Measurements from ENCODE around the gene CADM2.
"Not testable (repeated sequence)": the region's sequence is repeated elsewhere in the genome, so short reads cannot be mapped to it uniquely, and the experiment has no call there.

Gene CADM2

GRCh38 chr3:85691196-85691595 lies 732.4 kb downstream of the CADM2 start:
- H3K4me3 ChIP-seq (replicated peaks; ENCODE audit: low read depth, low read length): no peak overlapping the region
- TF ChIP-seq, protein P1, sequence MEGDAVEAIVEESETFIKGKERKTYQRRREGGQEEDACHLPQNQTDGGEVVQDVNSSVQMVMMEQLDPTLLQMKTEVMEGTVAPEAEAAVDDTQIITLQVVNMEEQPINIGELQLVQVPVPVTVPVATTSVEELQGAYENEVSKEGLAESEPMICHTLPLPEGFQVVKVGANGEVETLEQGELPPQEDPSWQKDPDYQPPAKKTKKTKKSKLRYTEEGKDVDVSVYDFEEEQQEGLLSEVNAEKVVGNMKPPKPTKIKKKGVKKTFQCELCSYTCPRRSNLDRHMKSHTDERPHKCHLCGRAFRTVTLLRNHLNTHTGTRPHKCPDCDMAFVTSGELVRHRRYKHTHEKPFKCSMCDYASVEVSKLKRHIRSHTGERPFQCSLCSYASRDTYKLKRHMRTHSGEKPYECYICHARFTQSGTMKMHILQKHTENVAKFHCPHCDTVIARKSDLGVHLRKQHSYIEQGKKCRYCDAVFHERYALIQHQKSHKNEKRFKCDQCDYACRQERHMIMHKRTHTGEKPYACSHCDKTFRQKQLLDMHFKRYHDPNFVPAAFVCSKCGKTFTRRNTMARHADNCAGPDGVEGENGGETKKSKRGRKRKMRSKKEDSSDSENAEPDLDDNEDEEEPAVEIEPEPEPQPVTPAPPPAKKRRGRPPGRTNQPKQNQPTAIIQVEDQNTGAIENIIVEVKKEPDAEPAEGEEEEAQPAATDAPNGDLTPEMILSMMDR (IDR thresholded peaks at IDR 0.05; ENCODE audit: low read length, missing control alignments): no peak
- no peak for DNase-seq (ENCODE audit: low read depth)

GRCh38 chr3:85697156-85697555 lies 738.4 kb downstream of the CADM2 start:
- TF ChIP-seq, protein P1 (IDR thresholded peaks at IDR 0.05; ENCODE audit: low read length, missing control alignments): no peak
- DNase-seq (ENCODE audit: low read depth): no peak
- no peak overlapping the region for H3K4me3 ChIP-seq (replicated peaks; ENCODE audit: low read depth, low read length)

GRCh38 chr3:85706130-85706529 lies 747.3 kb downstream of the CADM2 start:
- TF ChIP-seq, protein P1 (IDR thresholded peaks at IDR 0.05; ENCODE audit: low read length, missing control alignments): no peak

DNA sequence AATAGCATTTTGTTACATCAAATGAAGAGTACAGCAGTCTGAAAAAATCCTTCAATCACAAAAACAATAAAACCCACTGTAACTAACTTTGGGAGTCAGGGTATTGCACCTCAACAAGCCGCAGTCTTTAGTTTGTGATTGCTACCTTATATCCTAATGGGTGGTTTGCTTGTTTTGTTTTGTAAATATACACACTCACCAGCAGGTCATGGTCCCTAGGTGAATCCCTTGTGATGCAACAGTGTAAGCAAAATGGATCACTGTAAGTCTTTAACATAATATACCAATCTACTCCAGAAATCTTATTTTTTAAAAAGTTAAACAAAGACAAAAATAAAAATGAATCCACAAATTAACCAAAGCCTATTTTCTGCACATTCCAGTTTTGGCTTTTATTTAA lies 749.5 kb downstream of the CADM2 start:
- not testable (repeated sequence) for H3K4me3 ChIP-seq (replicated peaks; ENCODE audit: low read depth, low read length); DNase-seq (ENCODE audit: low read depth)

More at GRCh38 chr3:85706130-85706529, 747.3 kb downstream of the CADM2 start:
- DNase-seq (ENCODE audit: low read depth): no peak
- H3K4me3 ChIP-seq (replicated peaks; ENCODE audit: low read depth, low read length): no peak overlapping the region

DNA sequence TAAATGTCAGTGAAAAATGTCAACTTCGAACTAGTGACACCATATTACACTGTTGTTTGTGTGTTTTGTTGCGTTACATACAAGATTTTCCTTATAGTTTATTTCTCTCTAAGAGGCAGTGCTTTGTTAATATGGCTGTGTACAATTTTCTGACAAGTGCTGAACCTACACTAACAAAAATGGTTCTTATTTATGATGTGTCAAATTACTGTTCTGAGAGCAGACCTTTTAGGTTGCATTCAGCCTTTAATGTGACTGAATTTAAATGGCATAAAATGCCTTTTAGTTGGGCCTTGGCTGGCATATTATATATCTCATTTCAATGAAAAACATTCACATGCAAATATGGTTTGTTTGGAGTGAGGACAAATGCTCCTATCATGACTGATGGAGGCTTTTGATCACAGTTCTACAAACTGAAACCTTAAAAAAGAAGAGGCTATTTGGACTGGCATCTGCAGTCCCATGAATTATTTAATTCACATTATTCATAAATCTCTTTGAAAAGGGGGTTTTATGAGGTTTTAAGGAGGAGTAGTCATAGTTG lies 750.6 kb downstream of the CADM2 start:
- H3K4me3 ChIP-seq (replicated peaks; ENCODE audit: low read depth, low read length): no peak overlapping the region
- TF ChIP-seq, protein P1 (IDR thresholded peaks at IDR 0.05; ENCODE audit: low read length, missing control alignments): no peak
- DNase-seq (ENCODE audit: low read depth): no peak

GRCh38 chr3:85710490-85710889 lies 751.7 kb downstream of the CADM2 start:
- H3K4me3 ChIP-seq (replicated peaks; ENCODE audit: low read depth, low read length): no peak overlapping the region
- DNase-seq (ENCODE audit: low read depth): no peak
- TF ChIP-seq, protein P1 (IDR thresholded peaks at IDR 0.05; ENCODE audit: low read length, missing control alignments): no peak

DNA sequence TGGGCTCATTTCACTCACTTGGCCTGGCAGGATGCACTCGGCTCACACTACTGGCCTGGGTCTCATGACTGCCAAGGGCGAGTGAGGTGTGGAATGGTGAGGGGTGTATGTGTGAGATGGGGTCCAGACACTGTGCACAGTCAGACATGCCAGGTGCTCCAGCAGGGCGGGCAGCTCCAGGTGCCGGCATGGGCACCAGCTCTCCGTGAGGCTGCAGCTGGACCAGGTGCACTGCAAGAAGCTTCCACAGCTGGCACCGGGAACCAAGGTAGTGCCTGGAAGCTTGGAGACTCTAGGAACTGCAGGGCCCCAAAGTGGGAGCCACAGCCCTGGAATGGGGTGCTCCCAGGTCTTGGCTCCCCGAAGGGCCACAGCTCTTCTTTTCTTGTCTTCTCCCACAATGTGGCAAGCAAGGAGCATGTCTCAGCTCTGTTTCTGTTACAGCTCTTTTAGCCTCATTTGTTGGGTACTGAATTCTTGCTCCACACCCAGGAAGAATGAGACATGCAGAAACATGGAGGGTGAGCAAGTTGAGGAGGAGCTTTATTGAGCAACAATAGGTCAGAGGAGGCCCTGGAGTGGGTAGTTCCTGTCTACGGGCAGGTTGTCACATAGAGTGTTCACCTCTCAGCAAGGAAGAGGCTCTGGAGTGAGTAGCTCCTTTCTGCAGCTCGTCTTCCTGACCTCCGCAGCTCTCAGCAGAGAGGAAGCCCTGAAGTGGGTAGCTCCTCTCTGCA lies 762.8 kb downstream of the CADM2 start:
- TF ChIP-seq, protein P1 (IDR thresholded peaks at IDR 0.05; ENCODE audit: low read length, missing control alignments): no peak
- no peak for DNase-seq (ENCODE audit: low read depth)
- no peak overlapping the region for H3K4me3 ChIP-seq (replicated peaks; ENCODE audit: low read depth, low read length)

All from fibroblast of pulmonary artery (primary cell).